RKO (cell line): ENCODE measurements around the gene H1-8.

Source experiments
- DNase-seq: peaks from one replicate; pipeline ENCODE4 v3.0.0-alpha.2; 2016; ENCODE audit warnings: low spot score

The H1-8 gene

DNA sequence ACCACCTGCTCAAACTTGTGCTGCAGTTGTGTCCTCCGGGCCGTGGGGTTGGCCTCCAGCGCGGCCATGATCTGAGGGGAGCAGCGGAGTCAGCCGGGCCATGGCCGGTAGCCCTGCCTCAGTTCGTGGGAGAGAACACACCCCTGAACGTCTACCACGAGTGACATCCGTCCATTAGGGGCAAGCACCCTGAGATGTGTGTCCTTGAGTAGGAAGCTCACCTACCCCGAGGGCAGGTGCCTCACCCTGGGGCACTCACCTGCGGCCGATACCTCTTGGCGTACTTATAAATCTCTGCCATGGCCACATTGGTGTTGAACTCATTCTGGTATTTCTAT, 13.4 kb downstream of the H1-8 start:
- no peak for DNase-seq

DNA sequence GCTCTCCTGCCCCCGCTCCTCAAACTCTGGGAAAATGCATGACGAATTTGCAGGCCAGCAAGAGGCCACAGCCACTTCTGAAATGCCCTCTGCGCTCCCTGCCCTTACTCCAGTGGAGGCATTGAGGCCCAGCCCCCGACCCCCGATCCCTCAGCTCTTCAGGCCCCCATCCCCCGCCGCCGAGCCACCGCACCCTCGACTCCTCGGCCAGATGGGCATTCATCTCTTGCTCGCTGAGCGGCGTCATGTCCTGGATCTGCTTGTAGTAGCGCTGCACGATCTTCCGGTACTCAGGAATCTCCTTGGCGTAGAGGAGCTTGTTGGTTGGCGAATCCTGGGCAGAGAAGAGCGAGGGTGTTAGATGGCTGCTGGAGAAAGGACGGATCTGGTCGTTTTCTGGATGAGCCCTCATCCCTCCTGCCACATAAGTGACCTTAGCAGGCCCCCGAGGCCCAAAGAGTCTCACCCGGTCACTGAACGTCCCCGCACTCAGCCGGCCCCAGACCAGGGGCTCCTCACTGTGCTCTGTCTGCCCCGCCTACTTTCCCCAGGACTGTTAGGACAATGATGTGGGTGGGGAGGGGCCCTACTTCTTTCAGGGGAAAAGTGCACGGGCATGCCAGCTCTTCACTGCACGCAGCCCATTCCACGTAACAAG, 14.0 kb downstream of the H1-8 start:
- DNase-seq, result no peak

DNA sequence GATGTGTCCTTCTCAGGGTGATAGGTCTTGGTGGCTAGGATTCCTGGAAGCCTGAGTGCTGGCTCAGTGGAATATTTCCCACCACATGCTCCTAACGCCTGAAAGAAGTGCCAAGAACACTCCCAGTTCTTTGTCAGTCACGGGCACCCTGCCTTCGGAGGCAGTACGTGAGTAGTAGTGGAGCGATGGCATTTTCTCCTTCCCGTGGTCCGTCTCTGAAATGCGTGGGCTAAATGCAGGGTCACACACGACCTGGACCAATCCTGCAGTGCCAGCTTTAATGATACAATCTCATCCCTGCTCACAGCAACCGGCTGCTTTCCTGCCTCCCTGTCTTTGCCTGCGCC, 14.5 kb downstream of the H1-8 start:
- DNase-seq, result no peak

DNA sequence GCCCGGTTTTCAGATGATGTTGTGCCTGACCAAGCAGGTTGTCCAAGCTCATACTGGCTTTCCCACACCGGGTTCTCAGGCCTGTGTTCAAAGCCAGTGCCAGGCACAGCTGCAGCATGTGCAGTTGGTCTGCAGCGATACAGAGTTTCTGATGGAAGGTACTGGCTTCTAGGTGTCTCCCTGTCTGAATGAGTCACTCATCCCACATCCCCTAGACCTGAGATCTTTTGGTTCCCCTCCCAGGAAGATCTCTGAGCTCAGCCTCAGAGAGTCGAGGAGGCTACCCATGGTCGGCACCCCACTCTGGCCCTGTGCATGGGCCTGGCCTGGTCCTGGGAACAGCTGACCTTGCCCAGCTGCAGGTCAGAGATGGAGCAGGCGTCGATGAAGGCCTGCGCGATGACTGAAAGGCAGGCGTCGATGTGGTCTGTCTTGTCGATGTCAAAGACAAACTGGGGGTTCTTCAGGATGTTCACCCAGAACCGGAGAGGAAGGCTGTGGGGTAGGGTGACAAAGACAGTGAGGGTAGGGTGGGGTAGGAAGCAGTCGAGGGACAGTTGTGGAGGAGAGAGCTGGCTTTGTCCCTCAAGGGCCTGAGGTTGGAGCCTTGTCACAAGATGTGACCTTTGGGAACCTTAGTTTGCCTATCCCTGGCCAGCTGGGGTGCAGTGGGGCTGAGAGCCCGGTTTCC, 15.3 kb downstream of the H1-8 start:
- no peak for DNase-seq

DNA sequence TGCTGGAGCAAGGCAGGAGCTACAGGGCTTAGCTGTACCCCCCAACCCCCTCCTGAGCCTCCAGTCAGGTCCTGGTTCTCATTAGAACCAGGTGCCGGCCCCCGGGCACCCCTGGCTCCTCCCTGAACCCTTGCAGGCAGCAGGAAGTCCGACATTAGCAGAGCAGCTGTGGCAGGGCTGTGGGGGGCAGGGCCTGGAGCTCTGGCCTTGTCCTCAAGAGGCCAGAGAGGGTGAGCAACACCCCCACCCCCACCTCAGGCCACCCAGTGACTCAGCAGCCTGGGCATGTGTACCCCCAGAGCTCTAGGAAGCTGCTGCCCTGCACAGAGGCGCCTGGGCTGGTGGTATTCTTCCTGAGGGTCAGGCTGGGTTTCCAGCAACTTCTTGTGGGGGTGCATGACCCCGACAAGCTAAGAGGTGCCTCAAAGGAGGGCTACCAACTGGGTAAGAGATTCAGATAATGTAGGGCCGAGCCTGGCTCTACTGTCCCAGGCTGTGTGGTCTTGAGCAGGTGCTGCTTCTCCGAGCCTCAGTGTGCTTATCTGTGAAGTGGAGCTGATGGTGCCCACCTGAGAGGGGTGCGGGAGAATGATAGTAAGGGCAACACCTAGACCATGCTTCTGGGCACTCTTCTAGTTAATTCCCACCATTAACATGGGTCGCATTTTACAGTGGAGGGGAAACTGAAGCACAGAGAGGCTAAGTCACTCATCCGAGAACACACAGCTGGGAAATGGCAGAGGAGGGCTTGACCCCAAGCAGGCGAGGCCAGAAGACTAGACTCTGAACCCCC, 16.0 kb downstream of the H1-8 start:
- no peak for DNase-seq

DNA sequence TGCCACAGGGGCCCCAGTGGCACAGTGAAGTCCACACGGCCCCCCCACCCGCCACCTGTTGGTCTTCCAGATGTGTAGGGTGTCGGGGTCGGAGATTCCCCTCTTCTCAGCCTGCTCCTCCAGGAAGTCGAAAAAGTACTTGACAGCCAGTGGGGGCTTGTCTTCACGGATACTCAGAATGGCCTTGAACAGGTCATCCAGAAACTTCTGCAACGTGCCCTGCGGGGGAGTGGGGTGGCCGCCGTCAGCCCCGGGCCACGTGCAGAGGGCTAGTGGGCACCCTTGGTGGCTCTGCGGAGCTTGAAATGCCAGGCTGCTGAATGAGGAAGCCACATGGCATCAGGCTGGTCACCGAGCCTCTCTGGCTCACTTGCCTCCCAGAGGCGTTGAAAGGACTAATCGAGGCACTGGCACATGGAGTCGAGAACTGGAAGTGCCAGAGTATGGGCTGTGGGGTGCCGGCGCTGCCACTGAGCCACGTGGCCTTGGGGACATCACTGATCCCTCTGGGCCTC, 16.6 kb downstream of the H1-8 start:
- DNase-seq, result no peak

DNA sequence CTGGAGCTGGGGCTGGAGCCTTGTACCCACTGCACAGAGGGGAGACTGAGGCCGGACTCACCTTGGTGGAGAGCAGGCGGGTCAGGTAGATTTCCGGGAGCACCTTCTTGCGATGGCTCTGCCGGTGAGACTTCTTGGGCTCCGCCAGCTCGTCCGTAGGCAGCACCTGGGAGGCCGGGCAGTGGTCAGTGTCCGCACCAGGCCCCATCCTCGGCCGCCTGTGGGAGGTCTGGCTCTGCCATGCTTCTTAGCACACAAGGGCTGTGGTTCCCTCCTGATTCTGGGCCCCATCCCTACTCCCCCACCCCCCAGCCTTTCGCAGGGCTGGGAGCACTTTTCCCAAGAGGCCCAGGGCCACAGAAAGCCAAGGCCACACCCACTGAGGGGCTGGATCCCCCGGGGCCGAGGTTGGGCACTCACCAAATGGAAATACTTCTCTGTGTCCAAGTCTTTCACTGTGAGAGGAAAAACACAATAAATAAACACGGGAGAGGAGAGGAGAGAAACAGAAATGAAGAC, 17.4 kb downstream of the H1-8 start:
- DNase-seq, result no peak

DNA sequence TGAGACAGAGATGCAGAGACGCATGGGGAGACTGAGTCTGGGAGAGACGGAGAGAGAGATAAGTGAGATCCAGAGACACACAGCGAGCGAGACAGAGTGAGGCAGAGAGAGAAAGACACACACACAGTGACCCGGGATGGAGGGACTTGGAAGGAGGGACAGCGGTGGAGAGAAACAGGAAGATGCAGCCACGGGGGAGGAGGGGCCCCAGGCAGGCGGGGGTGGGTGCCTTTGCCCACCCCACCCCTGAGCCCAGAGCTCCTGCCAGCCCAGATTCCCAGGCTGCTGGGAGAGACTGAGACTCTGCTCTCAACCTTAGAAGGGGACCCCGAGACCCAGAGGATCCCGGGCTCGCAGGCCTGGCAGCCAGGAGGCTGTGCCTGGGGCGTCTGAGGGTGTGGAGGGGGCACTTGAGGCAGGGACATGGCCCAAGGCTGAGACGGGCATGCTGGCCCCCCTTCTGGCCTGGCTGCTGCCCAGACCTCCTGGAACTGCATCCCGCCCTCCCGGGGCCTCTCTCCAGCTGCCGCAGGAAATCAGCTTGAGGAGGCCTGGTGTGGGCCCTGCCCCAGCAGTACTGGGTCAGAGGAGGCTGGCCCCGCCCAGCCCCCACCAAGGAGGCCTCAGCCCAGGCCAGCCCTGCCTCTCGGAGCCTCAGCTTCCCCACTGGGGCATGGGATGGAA, 18.1 kb downstream of the H1-8 start:
- no peak for DNase-seq

DNA sequence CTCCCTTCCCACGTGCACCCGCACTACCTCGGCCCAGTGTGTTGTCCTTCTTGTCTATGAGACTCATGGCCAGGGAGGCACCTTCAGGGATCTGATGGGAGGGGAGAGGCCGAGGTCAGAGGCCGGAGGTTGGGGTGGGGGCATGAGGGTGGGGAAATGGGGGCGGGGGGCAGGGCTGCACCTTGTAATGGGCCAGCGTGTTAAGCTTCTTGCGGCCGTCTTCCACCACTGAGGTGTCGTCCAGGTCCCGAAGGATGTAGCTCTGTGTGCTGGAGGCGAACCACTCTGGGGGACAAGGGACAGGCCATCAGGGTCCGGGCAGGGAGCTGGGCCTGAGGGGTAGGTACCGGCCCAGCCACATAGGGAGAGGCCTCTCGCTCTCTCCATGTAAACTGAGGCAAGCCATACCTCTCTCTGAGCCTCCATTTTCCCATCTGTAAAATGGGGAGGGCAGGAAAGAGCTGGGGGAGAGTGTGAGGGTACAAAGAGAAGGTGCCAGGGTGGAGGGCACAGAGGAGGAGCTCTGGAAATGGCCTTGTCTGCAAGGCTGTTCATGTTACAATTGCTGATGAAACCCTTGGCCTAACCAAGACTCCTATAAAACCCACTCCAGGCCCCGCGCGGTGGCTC, 18.8 kb downstream of the H1-8 start:
- no peak for DNase-seq

DNA sequence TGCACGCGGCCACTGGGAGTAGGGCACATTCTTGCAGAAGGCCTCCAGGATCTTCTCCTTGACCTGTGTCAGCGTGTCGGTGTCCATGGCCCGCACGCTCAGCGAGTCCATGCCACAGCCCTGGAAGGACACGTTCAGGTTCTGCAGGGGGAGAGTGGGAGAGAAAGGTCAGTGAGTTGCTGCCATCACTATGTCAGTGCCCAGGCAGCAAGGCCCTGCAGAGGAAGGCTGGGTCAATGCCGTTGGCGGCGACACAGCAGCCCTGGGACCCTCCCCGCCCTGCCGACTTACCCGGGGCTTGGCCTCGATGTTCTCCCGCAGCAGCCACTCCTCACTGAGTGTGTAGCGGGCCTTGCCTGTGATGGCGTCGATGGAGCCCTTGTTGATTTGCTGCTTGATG, 19.8 kb downstream of the H1-8 start:
- no peak for DNase-seq

DNA sequence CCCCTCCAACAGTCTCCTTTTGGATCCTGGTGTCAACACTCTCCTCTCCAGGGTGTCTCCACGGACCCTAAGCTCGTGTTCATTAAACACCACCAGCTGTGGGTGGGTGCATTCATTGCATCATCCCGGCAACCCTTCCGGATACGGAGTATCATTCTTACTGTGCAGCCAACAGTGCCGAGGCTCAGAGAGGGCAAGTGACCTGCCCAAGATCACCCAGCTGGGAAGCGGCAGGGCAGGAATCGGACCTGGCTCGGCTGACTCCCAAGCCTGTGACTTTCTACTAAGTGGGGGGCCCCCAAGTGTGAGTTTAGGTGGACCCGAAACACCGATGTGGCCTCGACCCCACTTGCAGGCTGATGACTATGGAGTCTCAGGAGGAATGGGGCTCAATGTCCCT, 20.4 kb downstream of the H1-8 start:
- no peak for DNase-seq

DNA sequence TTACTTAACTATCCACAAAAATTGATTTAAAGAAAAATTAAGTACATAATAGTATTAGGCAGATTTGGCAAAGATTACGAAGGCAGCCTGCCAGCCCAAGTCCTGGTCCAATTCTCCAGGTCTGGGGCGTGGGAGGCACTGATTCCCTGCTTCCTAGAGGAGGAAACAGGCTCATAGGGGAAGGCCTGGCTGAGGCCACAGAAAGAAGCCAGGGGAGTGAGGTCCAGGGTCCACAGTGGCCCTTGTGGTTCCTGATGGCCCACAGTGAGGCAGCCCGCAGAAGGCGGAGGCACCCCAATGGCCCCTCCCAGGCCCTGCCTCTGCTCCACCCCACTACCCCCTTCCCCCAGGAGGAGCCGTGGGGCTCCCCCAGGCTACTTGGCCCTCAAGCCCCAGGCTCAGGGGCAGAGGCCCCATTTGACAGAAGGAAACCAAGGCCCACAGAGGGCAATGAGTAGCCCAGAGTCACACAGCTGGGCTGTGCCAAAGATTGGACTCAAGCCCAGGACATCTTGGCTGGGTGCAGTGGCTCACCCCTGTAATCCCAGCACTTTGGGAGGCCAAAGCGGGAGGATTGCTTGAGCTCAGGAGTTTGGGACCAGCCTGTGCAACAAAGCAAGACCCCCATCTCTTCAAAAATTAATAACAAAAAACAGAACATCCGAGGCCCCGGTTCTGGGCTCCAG, 21.0 kb downstream of the H1-8 start:
- no peak for DNase-seq

DNA sequence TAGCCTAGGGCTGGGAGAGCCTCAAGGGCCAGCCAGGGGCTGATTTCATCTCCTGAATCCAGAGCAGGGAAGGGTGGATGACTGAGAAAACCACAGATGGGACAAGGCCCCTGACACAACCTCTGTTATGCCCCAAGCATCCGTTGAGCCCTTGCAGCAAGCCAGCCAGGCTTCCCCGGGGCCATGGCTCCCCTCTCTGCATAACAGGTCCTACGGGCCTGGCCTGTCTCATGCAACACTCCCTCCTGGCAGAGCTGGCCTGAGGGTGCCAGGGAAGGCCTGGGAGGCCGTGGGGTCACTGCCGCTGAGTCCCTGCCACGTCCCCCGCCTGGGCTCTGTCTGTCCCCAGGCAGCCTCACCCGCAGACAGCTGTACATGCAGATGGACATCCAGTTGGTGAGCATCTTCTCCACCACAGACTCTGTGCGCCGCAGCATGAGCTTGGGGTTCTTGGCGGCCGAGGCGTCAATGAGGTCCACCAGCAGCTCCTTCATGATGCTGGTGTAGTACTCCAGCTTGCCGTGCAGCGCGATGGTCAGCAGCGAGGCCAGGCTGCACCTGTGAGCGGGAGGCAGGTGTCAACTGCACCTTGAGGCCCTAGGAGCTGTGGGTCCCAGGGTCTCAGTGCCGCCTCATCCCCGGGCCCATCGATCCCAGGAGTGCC, 22.1 kb downstream of the H1-8 start:
- DNase-seq, result no peak

DNA sequence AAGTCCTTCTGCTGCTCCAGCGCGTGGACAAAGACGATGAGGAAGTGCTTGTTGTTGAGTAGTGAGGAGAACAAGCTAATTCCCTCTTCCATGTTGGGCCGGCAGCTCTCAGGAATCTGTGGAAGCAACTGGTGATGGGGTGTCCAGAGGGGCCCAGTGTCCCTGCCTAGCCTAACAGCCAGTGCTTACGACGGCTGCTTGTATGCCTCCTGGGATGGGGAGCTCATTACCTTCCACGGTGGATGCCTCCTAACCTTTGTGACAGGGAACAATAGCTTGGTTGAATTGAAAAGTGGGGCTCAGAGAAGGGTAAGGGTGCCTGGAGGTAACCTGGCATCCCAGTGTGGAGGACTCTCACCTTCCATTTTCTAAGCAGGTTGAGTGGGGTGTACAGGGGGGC, 22.9 kb downstream of the H1-8 start:
- no peak for DNase-seq

DNA sequence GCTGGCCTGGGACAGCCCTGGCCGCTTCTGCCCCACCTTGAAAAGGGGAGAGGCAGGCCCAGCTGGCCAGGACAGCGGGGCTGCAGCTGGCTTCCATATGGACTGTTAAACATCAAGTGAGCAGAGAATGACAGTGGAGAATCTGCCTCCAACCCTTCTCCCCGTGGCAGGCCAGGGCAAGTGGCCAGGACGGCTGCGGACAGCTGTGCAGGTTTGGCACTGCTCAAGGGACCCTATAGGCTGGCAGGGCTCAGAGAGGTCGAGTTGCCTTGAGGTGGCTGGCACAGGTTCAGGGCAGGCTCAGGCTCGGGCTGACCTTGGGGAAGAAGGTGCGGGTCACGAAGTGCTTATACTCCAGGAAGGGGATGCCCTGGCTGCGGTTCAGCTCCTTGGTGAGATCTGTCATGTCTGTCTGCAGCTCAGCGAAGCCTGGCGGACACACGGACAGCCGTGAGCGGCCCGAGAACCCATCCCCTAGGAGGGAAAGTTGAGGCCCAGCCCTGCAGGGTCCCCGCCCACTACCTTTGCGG, 24.3 kb downstream of the H1-8 start:
- no peak for DNase-seq

DNA sequence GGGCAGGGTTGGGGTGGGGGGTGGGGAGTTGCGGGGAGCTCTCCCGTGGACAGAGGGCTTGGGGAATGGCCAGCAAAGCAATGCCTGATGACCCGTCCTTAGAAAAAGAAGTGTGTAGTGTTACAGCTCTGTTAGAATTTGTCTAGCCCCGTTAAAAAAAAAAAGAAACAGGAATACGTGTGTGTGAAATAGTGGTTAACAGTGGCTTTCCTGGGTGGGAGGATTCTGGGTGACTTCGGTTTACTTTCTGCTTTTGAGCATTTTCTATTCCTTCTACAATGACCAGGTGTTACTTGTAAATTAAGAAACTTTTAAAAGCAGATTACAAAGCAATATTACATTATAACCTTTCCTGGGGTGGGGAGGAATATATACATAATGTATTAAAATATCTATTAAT, 25.0 kb downstream of the H1-8 start:
- DNase-seq, result no peak

DNA sequence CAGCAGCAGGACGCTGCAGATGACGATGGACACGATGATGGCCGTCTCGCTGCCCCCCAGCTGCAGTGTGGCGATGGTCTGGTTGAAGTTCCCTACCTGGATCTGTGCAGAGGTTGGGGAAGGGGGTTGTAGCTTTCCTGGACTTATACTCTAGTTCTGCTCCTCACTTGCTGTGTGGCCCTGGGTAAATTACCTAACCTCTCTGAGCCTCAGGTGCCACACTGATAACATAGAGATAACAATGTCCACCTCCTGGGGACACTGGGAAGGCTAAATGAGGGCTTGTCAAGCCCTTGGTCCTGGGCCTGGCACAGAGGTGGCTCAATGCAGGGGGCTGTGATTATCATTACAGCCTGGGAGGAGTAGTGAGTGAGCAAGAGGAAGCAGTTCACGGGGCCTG, 26.9 kb downstream of the H1-8 start:
- no peak for DNase-seq

DNA sequence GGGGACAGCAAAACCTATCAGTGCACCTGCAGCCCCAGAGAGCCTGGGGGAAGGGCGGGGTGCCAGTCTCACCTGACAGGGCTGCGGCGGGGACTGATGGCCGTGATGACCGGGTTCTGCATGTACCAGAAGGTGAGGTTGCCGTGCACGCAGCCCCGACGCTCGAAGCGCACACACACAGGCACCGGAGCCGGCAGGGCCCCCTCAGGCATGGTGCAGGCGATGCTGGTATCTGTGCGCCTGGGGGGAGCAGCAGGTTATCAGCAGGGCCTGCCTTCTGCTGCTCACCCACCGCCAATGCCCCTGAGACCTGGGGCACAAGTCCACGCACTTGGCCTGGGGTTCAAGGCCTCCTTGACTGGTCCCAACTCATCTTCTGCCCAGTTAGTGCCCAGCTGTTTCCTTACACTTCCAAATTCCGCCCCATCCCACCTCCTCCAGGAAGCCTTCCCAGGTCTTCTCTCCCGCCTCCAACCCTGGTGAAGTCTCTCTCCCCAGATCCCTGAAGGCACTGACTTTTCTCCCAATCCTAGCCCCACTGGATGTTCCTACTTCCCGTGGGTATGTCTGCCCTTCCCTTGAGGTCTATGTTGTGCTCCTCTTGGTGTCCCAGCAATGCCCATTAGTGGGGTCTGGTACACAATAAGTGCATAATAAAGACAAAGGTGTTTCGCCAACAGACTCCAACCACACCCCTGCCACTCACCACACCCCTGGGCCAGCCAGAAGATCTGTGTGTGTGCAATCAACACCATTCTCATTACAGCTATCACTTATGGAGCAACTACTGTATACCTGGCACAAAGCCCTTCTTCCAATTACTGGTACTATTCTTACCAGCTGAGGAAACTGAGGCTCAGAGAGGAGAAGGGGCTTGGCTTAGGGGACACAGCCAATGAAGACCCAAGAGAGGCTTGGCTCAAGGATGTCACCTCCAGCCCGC, 28.9 kb downstream of the H1-8 start:
- DNase-seq, result no peak

DNA sequence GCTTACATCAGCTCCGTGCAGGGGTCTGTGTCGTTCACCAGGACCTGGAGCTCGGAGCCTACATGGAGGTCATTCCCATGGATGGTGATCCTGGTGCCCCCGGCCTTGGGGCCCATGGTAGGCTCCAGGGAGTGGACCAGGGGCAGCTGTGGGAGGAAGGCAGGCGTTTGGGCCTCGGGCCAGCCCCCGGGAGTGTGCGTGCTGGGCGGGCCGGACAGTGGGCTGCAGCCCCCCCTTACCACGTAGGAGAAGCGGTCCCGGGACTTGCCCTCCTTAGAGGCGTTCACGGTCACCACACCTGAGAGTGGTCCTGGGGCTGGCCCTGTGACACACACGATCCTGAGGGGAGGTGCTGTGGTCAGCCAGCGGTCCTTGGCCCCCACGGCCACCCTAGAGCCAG, 29.6 kb downstream of the H1-8 start:
- DNase-seq, result no peak

DNA sequence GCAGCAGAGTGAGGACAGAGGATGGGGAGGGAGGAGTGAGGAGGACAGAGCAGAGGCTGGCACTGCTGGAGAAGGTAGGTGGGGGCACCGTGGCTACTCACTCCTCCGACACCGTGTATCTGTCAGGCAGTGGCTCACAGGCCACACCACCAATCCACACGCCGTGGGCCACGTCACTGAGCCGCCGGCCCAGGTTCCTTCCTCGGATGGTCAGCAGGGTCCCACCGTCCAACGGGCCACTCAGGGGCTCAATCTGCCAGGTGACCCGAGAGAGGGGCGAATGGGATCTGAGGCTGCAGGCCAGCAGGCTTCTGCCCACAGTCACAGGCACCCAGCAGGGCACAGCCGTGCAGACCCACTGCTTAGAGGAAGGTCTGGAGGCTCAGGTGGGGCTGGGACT, 30.5 kb downstream of the H1-8 start:
- no peak for DNase-seq
